ENCODE results near the gene TMCC2.

- TF ChIP-seq CTCF (IDR thresholded peaks at IDR 0.05; ENCODE audit: insufficient read depth, low read depth, low read length) (no peak), EZH2 (IDR thresholded peaks at IDR 0.05; ENCODE audit: insufficient read depth, low read length) (no peak)
Observed at GRCh38 chr1:205235951-205236350, 8.2 kb downstream of the TMCC2 start.

All from astrocyte (in vitro differentiated cells and primary cell).